ENCODE data around the gene HSPA12A.

Gene HSPA12A

GRCh38 chr10:116690356-116691322 is 51.7 kb downstream of the HSPA12A start:
- no peak for DNase-seq (ENCODE audit: low spot score)

DNA sequence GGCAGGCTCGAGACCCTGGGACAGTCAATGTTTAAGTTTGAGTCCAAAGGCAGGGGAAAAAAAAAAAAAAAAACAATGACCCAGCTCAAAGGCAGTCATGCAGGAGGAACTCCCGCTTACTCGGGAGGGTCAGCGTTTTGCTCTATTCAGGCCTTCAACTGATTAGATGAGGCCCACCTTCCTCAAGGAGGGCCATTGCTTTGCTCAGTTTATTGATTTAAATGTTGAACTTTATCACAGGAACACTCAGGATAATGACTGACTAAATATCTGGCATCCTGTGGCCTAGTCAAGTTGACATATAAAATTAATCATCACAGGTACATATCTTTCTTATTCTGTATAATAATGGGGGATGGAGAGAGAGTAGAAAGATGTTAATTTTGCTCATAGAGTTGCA is 52.6 kb downstream of the HSPA12A start:
- no peak for DNase-seq (ENCODE audit: low spot score)

DNA sequence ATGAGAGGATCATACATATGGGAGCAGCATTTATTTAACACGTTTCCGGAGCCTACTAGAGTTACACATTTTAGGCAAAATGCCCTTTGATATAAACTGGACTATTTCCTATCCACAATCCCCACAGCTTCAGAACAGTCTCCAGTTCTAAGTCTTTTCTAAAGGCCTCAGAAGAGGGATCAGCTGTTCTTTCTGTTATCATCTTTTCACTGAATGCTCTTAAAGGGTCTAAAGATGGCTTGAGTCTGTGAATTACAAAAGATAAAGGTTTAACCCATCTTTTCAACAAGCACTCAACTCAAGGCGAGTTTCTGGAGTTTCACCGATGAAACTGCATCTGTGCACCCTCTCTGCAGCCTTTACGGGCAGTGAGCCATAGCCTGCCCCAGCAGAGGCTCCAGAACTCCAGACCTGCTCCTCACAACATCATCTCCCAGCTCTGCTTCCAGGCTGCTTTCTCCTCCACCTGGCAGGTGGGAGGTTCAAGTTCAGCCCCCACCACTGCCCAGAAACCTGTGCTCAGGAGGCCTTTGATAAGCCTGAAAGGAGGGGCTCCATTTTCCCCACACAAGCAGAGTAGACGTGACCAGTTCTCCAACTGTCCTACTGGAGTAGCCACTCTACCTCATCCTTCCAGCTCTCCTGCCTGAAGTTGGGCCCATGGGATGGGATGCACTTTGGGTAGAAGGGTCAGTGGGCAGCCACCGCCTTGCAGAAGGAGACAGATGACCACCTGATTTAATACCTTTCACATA is 53.4 kb downstream of the HSPA12A start:
- DNase-seq (ENCODE audit: low spot score): no peak

DNA sequence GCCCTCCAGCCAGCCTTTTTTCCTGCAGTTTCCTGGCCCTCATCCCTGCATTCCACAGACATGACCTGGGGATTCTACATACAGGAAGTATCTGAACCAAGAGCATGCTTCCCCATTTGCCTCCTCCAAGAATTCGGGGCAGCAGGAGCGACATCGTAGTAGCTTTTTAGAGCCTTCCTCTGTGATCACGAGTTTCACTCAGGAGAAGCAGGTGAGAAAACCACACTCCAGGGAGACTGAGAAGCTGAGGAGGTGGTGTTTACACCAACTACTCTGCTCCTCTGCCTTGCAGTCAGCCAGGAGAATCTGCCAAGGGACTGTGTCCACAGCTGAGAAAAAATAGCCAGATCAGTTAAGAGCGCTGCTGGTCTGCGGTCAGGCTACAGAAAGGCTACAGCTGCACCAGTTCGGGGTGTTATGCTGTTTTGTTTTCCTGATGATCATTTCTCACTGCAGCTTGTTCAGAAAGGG is 54.1 kb downstream of the HSPA12A start:
- DNase-seq (ENCODE audit: low spot score): no peak

DNA sequence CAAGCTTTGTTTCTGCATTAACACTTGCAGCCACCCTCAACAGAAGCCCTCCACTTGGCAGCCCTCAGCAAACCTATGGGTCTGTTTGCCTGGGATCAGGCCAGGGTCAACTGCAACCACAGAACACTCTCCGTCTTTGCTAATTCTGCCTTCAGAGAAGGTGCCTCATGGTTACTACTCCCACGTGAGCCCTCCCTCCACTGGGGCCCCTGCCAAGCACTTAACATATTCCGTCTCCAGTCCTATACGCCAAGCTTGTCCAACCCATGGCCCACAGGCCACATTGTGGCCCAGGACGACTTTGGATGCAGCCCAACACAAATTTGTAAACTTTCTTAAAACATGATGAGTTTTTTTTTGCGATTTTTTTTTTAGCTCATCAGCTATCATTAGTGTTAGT is 54.7 kb downstream of the HSPA12A start:
- no peak for DNase-seq (ENCODE audit: low spot score)

GRCh38 chr10:116686632-116687031 is 55.7 kb downstream of the HSPA12A start:
- no peak for DNase-seq (ENCODE audit: low spot score)

DNA sequence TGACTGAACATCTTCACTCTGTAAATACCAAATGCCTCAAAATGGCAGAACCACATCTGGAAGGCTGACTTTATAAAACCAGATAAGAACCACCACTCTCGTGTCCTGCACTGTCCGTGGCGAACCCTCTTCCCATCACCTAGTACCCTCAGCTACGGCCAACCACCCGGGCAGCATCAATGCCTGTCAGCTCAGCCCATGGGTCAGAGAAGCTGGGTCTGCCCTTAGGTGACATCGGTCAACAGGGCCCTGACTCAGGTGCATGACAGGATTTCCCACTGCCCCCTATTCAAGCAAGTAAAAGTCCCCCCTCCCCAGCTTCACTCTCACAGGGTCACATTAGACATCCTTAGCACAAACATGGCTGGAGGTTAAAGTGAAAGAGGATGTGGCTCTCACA is 56.6 kb downstream of the HSPA12A start:
- no peak for DNase-seq (ENCODE audit: low spot score)

DNA sequence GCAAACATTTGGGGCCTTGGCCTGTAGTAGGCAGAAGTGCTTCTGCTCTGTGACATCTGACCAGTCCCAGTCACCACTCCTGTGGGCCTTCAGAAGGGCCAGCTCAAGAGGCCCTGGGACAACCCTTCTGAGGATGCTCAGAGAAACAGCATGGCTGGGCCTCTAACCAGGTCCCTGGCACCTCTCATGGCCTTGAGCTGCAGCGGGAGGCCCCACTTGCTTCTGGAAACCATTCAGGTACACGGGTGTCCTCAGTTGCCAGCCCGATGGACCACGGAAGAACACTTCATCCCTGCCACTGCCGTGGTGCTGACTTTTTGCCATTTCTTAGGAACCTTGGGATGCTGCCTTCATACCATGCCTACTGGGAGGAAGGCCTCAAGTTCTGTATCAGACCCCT is 57.6 kb downstream of the HSPA12A start:
- DNase-seq (ENCODE audit: low spot score): no peak

- DNase-seq (ENCODE audit: low spot score): no peak
Observed at GRCh38 chr10:116683821-116684220, 58.5 kb downstream of the HSPA12A start.

GRCh38 chr10:116683166-116683565 is 59.2 kb downstream of the HSPA12A start:
- no peak for DNase-seq (ENCODE audit: low spot score)

GRCh38 chr10:116679351-116679750 is 63.0 kb downstream of the HSPA12A start:
- no peak for DNase-seq (ENCODE audit: low spot score)

- no peak for DNase-seq (ENCODE audit: low spot score)
Observed at GRCh38 chr10:116676633-116677032, 65.7 kb downstream of the HSPA12A start.

DNA sequence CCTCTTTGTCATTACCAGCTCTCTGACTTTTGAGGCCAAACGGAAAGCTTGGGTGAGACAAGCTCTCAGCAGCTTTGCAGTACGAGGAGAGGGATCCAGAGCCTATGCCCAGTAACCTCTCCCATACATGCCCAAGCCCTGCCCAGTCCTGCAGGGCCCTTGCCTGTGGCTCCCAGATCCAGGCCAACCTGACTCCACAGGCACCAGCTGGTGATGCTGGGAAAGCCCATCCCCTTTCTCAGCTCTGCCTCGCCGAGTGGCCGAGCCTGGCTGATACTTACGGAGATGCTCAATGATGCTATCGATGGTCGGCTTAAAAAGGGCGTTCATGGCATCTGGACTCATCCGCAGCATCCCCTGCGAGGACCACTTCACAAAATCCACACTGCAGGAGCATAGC is 66.2 kb downstream of the HSPA12A start:
- no peak for DNase-seq (ENCODE audit: low spot score)

GRCh38 chr10:116674901-116675423 is 67.4 kb downstream of the HSPA12A start:
- no peak for DNase-seq (ENCODE audit: low spot score)

GRCh38 chr10:116673866-116674265 is 68.5 kb downstream of the HSPA12A start:
- DNase-seq (ENCODE audit: low spot score): no peak

DNA sequence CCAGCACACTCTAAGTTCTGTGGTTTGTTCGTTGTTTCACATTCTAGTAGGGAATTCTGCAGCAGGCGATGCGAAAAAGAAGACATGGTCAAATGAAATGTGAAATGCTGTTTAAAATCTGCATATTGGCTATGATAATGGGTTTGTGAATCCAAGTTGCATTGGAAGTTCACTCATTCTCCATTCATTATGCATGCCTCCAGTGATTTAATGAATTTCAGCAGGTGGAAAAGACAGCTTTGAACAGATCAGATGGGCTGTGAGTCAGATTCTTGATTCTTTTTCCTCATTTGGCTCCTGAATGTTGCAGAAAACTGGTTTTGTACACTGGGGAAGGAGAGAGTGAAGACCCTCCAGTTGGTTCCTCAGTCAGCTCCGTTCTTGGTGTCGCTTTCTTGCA is 69.5 kb downstream of the HSPA12A start:
- DNase-seq (ENCODE audit: low spot score): no peak

- no peak for DNase-seq (ENCODE audit: low spot score)
Observed at GRCh38 chr10:116671274-116671926, 71.0 kb downstream of the HSPA12A start.

DNA sequence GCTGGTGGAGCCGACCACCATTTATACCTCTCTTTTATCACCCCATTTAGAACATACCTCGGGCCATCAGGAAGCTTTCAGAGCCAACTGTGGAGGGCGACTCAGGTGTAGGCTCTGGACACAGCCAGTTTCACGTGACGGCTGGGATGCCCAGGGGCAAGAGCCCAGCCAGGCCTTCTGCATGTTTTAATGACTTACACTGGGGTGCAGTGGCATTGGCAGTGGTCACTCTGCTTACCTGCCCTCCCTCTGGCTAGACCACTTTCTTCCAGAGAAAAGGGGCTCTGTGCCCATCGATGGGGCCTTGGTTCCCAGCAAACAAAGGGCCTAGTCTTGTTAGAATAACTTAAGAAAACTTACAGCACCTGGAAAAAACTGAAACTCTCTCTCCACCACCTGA is 71.7 kb downstream of the HSPA12A start:
- DNase-seq (ENCODE audit: low spot score): no peak

GRCh38 chr10:116669832-116670644 is 72.3 kb downstream of the HSPA12A start:
- DNase-seq (ENCODE audit: low spot score): no peak

GRCh38 chr10:116669080-116669479 is 73.3 kb downstream of the HSPA12A start:
- DNase-seq (ENCODE audit: low spot score): no peak

- no peak for DNase-seq (ENCODE audit: low spot score)
Observed at GRCh38 chr10:116668446-116668845, 73.9 kb downstream of the HSPA12A start.
